H1 (cell line): ENCODE results near the gene FTL. TPM values are rescaled to one million over a fixed set of nuclear protein-coding genes. Genes with fewer than 3 reads are reported as not detected.

Source experiments
- CTCF ChIA-PET: fragments of 300-600 bp; sonication (Branson Sonifier 250); formaldehyde crosslinking; loops from one replicate; lab custom pipeline; 2021; ENCODE audit not compliant: partially characterized antibody; lab: Charles Lee
- POLR2A ChIA-PET: fragments of 300-600 bp; sonication (Branson Sonifier 250); formaldehyde crosslinking; loops from one replicate; lab custom pipeline; 2021; ENCODE audit warnings: inconsistent platforms; ENCODE audit not compliant: partially characterized antibody; lab: Charles Lee
- DNase-seq, 2 experiments: peaks; one replicate each; pipeline versions ENCODE4 v3.0.0 to v3.0.0-alpha.2; 2010 to 2022; ENCODE audit warnings: low spot score in 2 of 2, low read depth in 1 of 2, mixed read lengths in 1 of 2
- FAIRE-seq: peaks from 2 replicates; lab custom pipeline; 2011; peaks lifted over from hg19 to GRCh38; lab: Jason Lieb, UNC
- H2AFZ ChIP-seq: 2 replicates; pipeline ENCODE4 v1.8.1; 2012; ENCODE audit warnings: low read length, inconsistent platforms
- H2AK5ac ChIP-seq: 2 replicates; pipeline ENCODE4 v1.6.1; 2013; ENCODE audit warnings: low read depth, low read length
- H2BK120ac ChIP-seq: replicated peaks from 2 replicates; pipeline ENCODE3; 2013; ENCODE audit warnings: low read depth, low read length, inconsistent platforms
- H2BK12ac ChIP-seq: 2 replicates; pipeline ENCODE4 v1.6.1; 2013; ENCODE audit warnings: low read depth, low read length
- H2BK15ac ChIP-seq: 2 replicates; pipeline ENCODE4 v1.6.1; 2013; ENCODE audit warnings: low read length
- H2BK20ac ChIP-seq: 2 replicates; pipeline ENCODE4 v1.6.1; 2013; ENCODE audit warnings: low read length
- H2BK5ac ChIP-seq: 2 replicates; pipeline ENCODE4 v1.6.1; 2013; ENCODE audit warnings: low read depth, low read length
- H3K14ac ChIP-seq: 2 replicates; pipeline ENCODE4 v1.6.1; 2013; ENCODE audit warnings: inconsistent platforms; ENCODE audit not compliant: insufficient read length
- H3K18ac ChIP-seq: 2 replicates; pipeline ENCODE4 v1.6.1; 2013; ENCODE audit warnings: low read length; ENCODE audit errors: extremely low read depth
- H3K23ac ChIP-seq: 2 replicates; pipeline ENCODE4 v1.6.1; 2013; ENCODE audit warnings: inconsistent platforms; ENCODE audit not compliant: insufficient read length
- H3K23me2 ChIP-seq: 2 replicates; pipeline ENCODE4 v1.6.1; 2013; ENCODE audit warnings: low read depth, low read length
- H3K27ac ChIP-seq: 2 replicates; pipeline ENCODE4 v1.6.1; 2011; ENCODE audit warnings: low read depth, low read length, inconsistent platforms
- H3K27me3 ChIP-seq, 4 experiments: replicated peaks in 1 of 4; 1 replicate in 1 of 4; 2 replicates in 3 of 4; pipeline versions ENCODE4 v1.6.1 to v1.8.1; 2011 to 2013; ENCODE audit warnings: low read length in 3 of 4, mild to moderate bottlenecking in 3 of 4, inconsistent platforms in 2 of 4, mixed read lengths in 2 of 4, moderate library complexity in 1 of 4; ENCODE audit not compliant: control insufficient read depth in 3 of 4, insufficient read depth in 3 of 4; ENCODE audit errors: extremely low read depth in 1 of 4
- H3K36me3 ChIP-seq, 4 experiments: 2 replicates each; pipeline versions ENCODE4 v1.6.1 to v1.8.1; 2011 to 2013; ENCODE audit warnings: mild to moderate bottlenecking in 4 of 4, low read length in 3 of 4, moderate library complexity in 2 of 4, control low read depth in 1 of 4, inconsistent platforms in 1 of 4; ENCODE audit not compliant: insufficient read depth in 4 of 4, control insufficient read depth in 2 of 4
- H3K4ac ChIP-seq: replicated peaks from 2 replicates; pipeline ENCODE3; 2013; ENCODE audit warnings: low read length, low read depth, mixed read lengths, inconsistent platforms; ENCODE audit not compliant: insufficient read length
- H3K4me1 ChIP-seq, 4 experiments: replicated peaks in 1 of 4; 1 replicate in 1 of 4; 2 replicates in 3 of 4; pipeline versions ENCODE4 v1.6.1 to v1.8.1; 2011 to 2013; ENCODE audit warnings: low read length in 3 of 4, inconsistent platforms in 2 of 4, mixed read lengths in 1 of 4; ENCODE audit not compliant: insufficient read depth in 4 of 4, control insufficient read depth in 3 of 4
- H3K4me2 ChIP-seq, 2 experiments: 2 replicates each; pipeline versions ENCODE4 v1.6.1 to v1.8.1; 2011 to 2013; ENCODE audit warnings: low read depth in 2 of 2, low read length in 2 of 2, control low read depth in 1 of 2, inconsistent platforms in 1 of 2, mild to moderate bottlenecking in 1 of 2; ENCODE audit not compliant: insufficient read depth in 1 of 2
- H3K4me3 ChIP-seq, 4 experiments: fragments of 200-600, 300-600 bp in 1 of 4; sonication (generic), shearing (Covaris generic), sonication (Bioruptor Twin) in 1 of 4; 2 replicates each; pipeline versions ENCODE4 v1.5.1 to v1.8.1; 2011 to 2016; ENCODE audit warnings: low read length in 4 of 4, low read depth in 3 of 4, control low read depth in 2 of 4, inconsistent platforms in 2 of 4, mild to moderate bottlenecking in 2 of 4, mixed read lengths in 1 of 4, moderate library complexity in 1 of 4; ENCODE audit not compliant: insufficient read depth in 2 of 4; ENCODE audit errors: extremely low read depth in 1 of 4
- H3K56ac ChIP-seq: replicated peaks from 2 replicates; pipeline ENCODE3; 2013; ENCODE audit warnings: low read depth, mild to moderate bottlenecking, mixed read lengths, low read length, inconsistent platforms; ENCODE audit not compliant: insufficient read length
- H3K79me1 ChIP-seq: 2 replicates; pipeline ENCODE4 v1.6.1; 2013; ENCODE audit warnings: low read depth, low read length, control low read depth
- H3K79me2 ChIP-seq, 2 experiments: 2 replicates each; pipeline versions ENCODE4 v1.6.1 to v1.8.1; 2012 to 2013; ENCODE audit warnings: low read length in 2 of 2, mild to moderate bottlenecking in 2 of 2, inconsistent platforms in 1 of 2; ENCODE audit not compliant: insufficient read depth in 2 of 2, control insufficient read depth in 1 of 2
- H3K9ac ChIP-seq, 4 experiments: replicated peaks in 1 of 4; 1 replicate in 1 of 4; 2 replicates in 3 of 4; pipeline versions ENCODE4 v1.6.1 to v1.8.1; 2011 to 2013; ENCODE audit warnings: low read depth in 3 of 4, low read length in 3 of 4, control low read depth in 2 of 4, mild to moderate bottlenecking in 2 of 4, moderate library complexity in 2 of 4, inconsistent platforms in 1 of 4; ENCODE audit errors: extremely low read depth in 1 of 4
- H3K9me3 ChIP-seq, 2 experiments: 2 replicates each; pipeline versions ENCODE4 v1.6.1 to v1.8.1; 2012 to 2013; ENCODE audit warnings: mild to moderate bottlenecking in 2 of 2, moderate library complexity in 2 of 2, control low read depth in 1 of 2, inconsistent platforms in 1 of 2, low read depth in 1 of 2, low read length in 1 of 2, mixed read lengths in 1 of 2; ENCODE audit not compliant: insufficient read depth in 2 of 2
- H4K20me1 ChIP-seq, 2 experiments: replicated peaks in 1 of 2; 2 replicates each; pipeline versions ENCODE3 to v1.8.1; 2011 to 2013; ENCODE audit warnings: inconsistent platforms in 2 of 2, low read length in 2 of 2, mild to moderate bottlenecking in 1 of 2; ENCODE audit not compliant: insufficient read depth in 2 of 2, control insufficient read depth in 1 of 2
- H4K5ac ChIP-seq: 2 replicates; pipeline ENCODE4 v1.6.1; 2013; ENCODE audit warnings: low read length, low read depth, mixed read lengths, inconsistent platforms; ENCODE audit not compliant: insufficient read length
- H4K8ac ChIP-seq: 2 replicates; pipeline ENCODE4 v1.8.0; 2013; ENCODE audit warnings: mild to moderate bottlenecking, moderate library complexity, low read length, inconsistent platforms; ENCODE audit not compliant: insufficient read depth; ENCODE audit errors: extremely low read depth
- H4K91ac ChIP-seq: replicated peaks from 2 replicates; pipeline ENCODE3; 2013; ENCODE audit warnings: low read length, mixed read lengths, inconsistent platforms; ENCODE audit not compliant: insufficient read length
- CBX8 ChIP-seq: fragments of 300-800, 300-1000 bp; sonication (generic); IDR thresholded peaks from 2 replicates; pipeline ENCODE4 v1.7.1; 2016; ENCODE audit warnings: low read depth, low read length, borderline replicate concordance
- SIX5 ChIP-seq: IDR thresholded peaks from 2 replicates; pipeline ENCODE4 v1.6.1; 2011; ENCODE audit warnings: mild to moderate bottlenecking, low read depth, low read length
- WGBS, 2 experiments: shearing (Covaris generic) in 1 of 2; methylation state at CpG; one replicate each; pipeline versions ENCODE4 v1.1.6 to v1.1.7; 2013 to 2015; ENCODE audit warnings: low lambda C conversion rate in 2 of 2, mixed read lengths in 2 of 2, inconsistent platforms in 1 of 2, low coverage in 1 of 2, missing lambda C conversion rate in 1 of 2; ENCODE audit not compliant: insufficient replicate concordance in 2 of 2, insufficient coverage in 1 of 2, insufficient read length in 1 of 2; ENCODE audit errors: extremely low coverage in 1 of 2, missing lambda C conversion rate in 1 of 2; 5-methylcytosine and 5-hydroxymethylcytosine counted together
- polyA plus RNA-seq, 7 experiments: library from polyadenylated mRNA; depleted of rRNA in 3 of 7; stranded (reverse) in 5 of 7; unstranded in 2 of 7; fragments of >200 nt in 5 of 7; fragments of 200-250 nt in 2 of 7; gene quantifications; 1 replicate in 5 of 7; 2 replicates in 1 of 7; 4 replicates in 1 of 7; pipeline versions ENCODE4 v1.2.1 to v1.2.3, GENCODE V29; 2011 to 2013; ENCODE audit warnings: missing spikeins in 2 of 7, mixed read lengths in 2 of 7
- total RNA-seq: library from RNA; stranded (reverse); fragmentation: NEBNext Ultra II Directional; extraction: Animal tissue kit (Norgen Biotek cat#: 25700); gene quantifications from 2 replicates; pipeline ENCODE4 v1.2.1, GENCODE V29; 2021

FTL gene
- total and polyA plus RNA-seq, 2 of the 8 experiments (the other 6 are each of a cell fraction or from before 2014, with no cell fraction given): 1,751 to 2,427 TPM

DNA sequence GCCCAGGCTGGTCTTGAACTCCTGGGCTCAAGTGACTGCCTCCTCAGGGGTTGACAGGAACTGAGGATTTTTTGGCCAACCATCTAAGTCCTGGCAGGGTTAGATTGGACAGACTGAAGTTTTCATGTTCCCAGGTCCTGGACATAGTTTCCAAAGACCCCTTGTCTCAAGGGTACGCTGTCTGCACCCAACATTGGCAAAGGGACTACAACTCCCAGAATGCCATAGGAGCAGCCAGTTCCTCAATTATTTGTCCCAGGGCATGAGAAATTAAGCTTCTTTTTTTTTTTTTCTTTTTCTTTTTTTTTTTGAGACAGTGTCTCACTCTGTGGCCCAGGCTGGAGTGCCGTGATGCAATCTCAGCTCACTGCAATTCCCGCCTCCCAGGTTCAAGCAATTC is 21.1 kb downstream of the FTL start:
- no peak overlapping the region for H3K14ac ChIP-seq
- H4K91ac ChIP-seq: no peak overlapping the region
- no peaks in the 10 kb centered on the region for H3K23me2 ChIP-seq
- DNase-seq: no peak
- H2BK5ac ChIP-seq: no peak overlapping the region
- H3K18ac ChIP-seq: no peak overlapping the region
- TF ChIP-seq SIX5 (0 out of 2 replicates have a peak, but pooled peaks have one; percentile 20), CBX8 (no peak)
- TF ChIP-seq, all 59 proteins: peak for 1
- Histone ChIP-seq H3K27ac (no peak overlapping the region), H4K8ac (no peak overlapping the region), H2AFZ (no peak overlapping the region), H3K4ac (no peak overlapping the region), H3K23ac (no peak overlapping the region), H3K79me1 (peaks cover 3% of the 10 kb centered on the region), H3K4me2 (no peak overlapping the region), H3K4me1 (no peaks in the 10 kb centered on the region), H2AK5ac (no peak overlapping the region), H2BK12ac (no peak overlapping the region), H4K20me1 (peaks cover 0 to 7% of the 10 kb centered on the region in 2 experiments), H3K27me3 (no peaks in the 10 kb centered on the region), H3K9ac (no peak overlapping the region), H2BK15ac (no peak overlapping the region), H3K36me3 (peaks cover 3 to 42% (median 10%) of the 10 kb centered on the region in 4 experiments; a peak in 5 of 8 replicates), H4K5ac (no peak overlapping the region), H3K56ac (no peak overlapping the region), H3K4me3 (no peak overlapping the region), H3K79me2 (no peaks in the 10 kb centered on the region), H2BK120ac (no peak overlapping the region), H2BK20ac (no peak overlapping the region), H3K9me3 (no peaks in the 10 kb centered on the region)
- no peak for FAIRE-seq
- CTCF ChIA-PET: interaction anchor here (0.9 to 1.9 kb wide), 6 partner anchors 10 to 198 kb away, joined by 3 to 12 read pairs (median 5); no protein-coding TSS in a partner anchor
- POLR2A ChIA-PET: interaction anchor here (0.8 to 1.7 kb wide), 4 partner anchors 11 to 114 kb away, joined by 4 to 5 read pairs (median 4); partner anchors contain the start of genes FTL and PPP1R15A
- WGBS, 2 experiments: 100% methylated on average over 2 of the region's 3 CpGs; no CpG with 5 or more reads in 1 of the 2 experiments
